IMR-90 (cell line): ENCODE measurements around the gene C12orf57. TPM values are rescaled to one million over a fixed set of nuclear protein-coding genes. Genes with fewer than 3 reads are reported as not detected.
A peak's percentile ranks its signal among the peaks of the same experiment; 100 is the strongest.

Source experiments
- ATAC-seq: fragments of 200-7000 bp; cut with Tn5 transposase; 2 replicates; pipeline ENCODE4 v1.9.1; 2020; ENCODE audit warnings: low read depth, mild to moderate bottlenecking, moderate library complexity
- BruUV-seq: library from RNA; stranded (reverse); fragments of 400-500 nt; replicated peaks from 2 replicates; lab custom pipeline; 2021; lab: Mats Ljungman, UMichigan
- CTCF ChIA-PET: fragments of 300-600 bp; formaldehyde crosslinking; extraction: SDS; loops from one replicate; lab custom pipeline; 2021; ENCODE audit warnings: antibody characterized with exemption; lab: Yijun Ruan, JAX
- POLR2A ChIA-PET: fragments of 300-600 bp; sonication (Branson Sonifier 250); formaldehyde crosslinking; loops from one replicate; lab custom pipeline; 2022; ENCODE audit warnings: antibody characterized with exemption; ENCODE audit not compliant: unreplicated experiment; lab: Charles Lee
- DNase-seq: peaks from one replicate; pipeline ENCODE4 v3.0.0; 2013
- H2AFZ ChIP-seq: replicated peaks from 2 replicates; pipeline ENCODE3; 2013; ENCODE audit warnings: low read length, mild to moderate bottlenecking; ENCODE audit not compliant: poor library complexity
- H2AK5ac ChIP-seq: 2 replicates; pipeline ENCODE4 v1.6.1; 2013; ENCODE audit warnings: low read depth, low read length, inconsistent platforms
- H2AK9ac ChIP-seq: replicated peaks from 2 replicates; pipeline ENCODE3; 2013; ENCODE audit warnings: mild to moderate bottlenecking, low read depth, low read length, moderate library complexity; ENCODE audit not compliant: poor library complexity
- H2BK120ac ChIP-seq: 2 replicates; pipeline ENCODE4 v1.6.1; 2013; ENCODE audit warnings: low read depth, low read length, inconsistent platforms
- H2BK15ac ChIP-seq: 3 replicates; pipeline ENCODE4 v1.6.1; 2013; ENCODE audit warnings: low read depth, low read length, inconsistent platforms
- H2BK20ac ChIP-seq: 2 replicates; pipeline ENCODE4 v1.6.1; 2013; ENCODE audit warnings: low read depth, mild to moderate bottlenecking, inconsistent platforms, low read length, moderate library complexity
- H2BK5ac ChIP-seq: 2 replicates; pipeline ENCODE4 v1.6.1; 2013; ENCODE audit warnings: mild to moderate bottlenecking, low read depth, low read length, inconsistent platforms; ENCODE audit not compliant: poor library complexity, severe bottlenecking
- H3K14ac ChIP-seq: replicated peaks from 2 replicates; pipeline ENCODE4 v1.6.1; 2013; ENCODE audit warnings: low read depth, low read length, inconsistent platforms
- H3K18ac ChIP-seq: 2 replicates; pipeline ENCODE4 v1.6.1; 2013; ENCODE audit warnings: low read depth, low read length, control low read depth
- H3K23ac ChIP-seq: 2 replicates; pipeline ENCODE4 v1.6.1; 2013; ENCODE audit warnings: low read depth, low read length, inconsistent platforms
- H3K27ac ChIP-seq: 2 replicates; pipeline ENCODE4 v1.5.1; 2013; ENCODE audit warnings: mild to moderate bottlenecking, control low read depth, low read length; ENCODE audit not compliant: insufficient read depth
- H3K27me3 ChIP-seq: 2 replicates; pipeline ENCODE4 v1.6.1; 2013; ENCODE audit warnings: low read length; ENCODE audit not compliant: control insufficient read depth, insufficient read depth
- H3K36me3 ChIP-seq: 2 replicates; pipeline ENCODE4 v1.6.1; 2013; ENCODE audit warnings: low read length, mixed read lengths; ENCODE audit not compliant: control insufficient read depth, insufficient read depth
- H3K4ac ChIP-seq: 2 replicates; pipeline ENCODE4 v1.6.1; 2013; ENCODE audit warnings: low read depth, low read length, inconsistent platforms
- H3K4me1 ChIP-seq: 2 replicates; pipeline ENCODE4 v1.6.1; 2013; ENCODE audit warnings: low read length, mixed read lengths; ENCODE audit not compliant: control insufficient read depth, insufficient read depth
- H3K4me2 ChIP-seq: 2 replicates; pipeline ENCODE4 v1.6.1; 2013; ENCODE audit warnings: low read depth, mild to moderate bottlenecking, control low read depth, low read length, moderate library complexity
- H3K4me3 ChIP-seq: 2 replicates; pipeline ENCODE4 v1.5.1; 2013; ENCODE audit warnings: low read depth, mild to moderate bottlenecking, control low read depth, low read length, moderate library complexity; ENCODE audit not compliant: insufficient read depth
- H3K56ac ChIP-seq: 2 replicates; pipeline ENCODE4 v1.6.1; 2013; ENCODE audit warnings: low read length, inconsistent platforms; ENCODE audit not compliant: insufficient read depth; ENCODE audit errors: extremely low read depth
- H3K79me1 ChIP-seq, 2 experiments: 2 replicates each; pipeline ENCODE4 v1.6.1; 2013; ENCODE audit warnings: low read length in 2 of 2, inconsistent platforms in 1 of 2, low read depth in 1 of 2
- H3K9ac ChIP-seq: 2 replicates; pipeline ENCODE4 v1.6.1; 2013; ENCODE audit warnings: low read depth, low read length, control low read depth
- H3K9me1 ChIP-seq: 2 replicates; pipeline ENCODE4 v1.6.1; 2013; ENCODE audit warnings: low read length, inconsistent platforms; ENCODE audit not compliant: insufficient read depth
- H3K9me3 ChIP-seq: 2 replicates; pipeline ENCODE4 v1.6.1; 2013; ENCODE audit warnings: low read length; ENCODE audit not compliant: control insufficient read depth, insufficient read depth
- H4K20me1 ChIP-seq: 2 replicates; pipeline ENCODE4 v1.6.1; 2013; ENCODE audit warnings: low read length, inconsistent platforms; ENCODE audit not compliant: insufficient read depth
- H4K5ac ChIP-seq: 2 replicates; pipeline ENCODE4 v1.6.1; 2013; ENCODE audit warnings: mild to moderate bottlenecking, low read depth, low read length, control low read depth
- H4K8ac ChIP-seq, 2 experiments: 2 replicates each; pipeline ENCODE4 v1.6.1; 2013; ENCODE audit warnings: low read depth in 2 of 2, low read length in 2 of 2, control low read depth in 1 of 2, inconsistent platforms in 1 of 2
- H4K91ac ChIP-seq: 2 replicates; pipeline ENCODE4 v1.6.1; 2013; ENCODE audit warnings: low read depth, low read length, inconsistent platforms; ENCODE audit not compliant: insufficient read depth
- MAFK ChIP-seq: IDR thresholded peaks from 2 replicates; pipeline ENCODE4 v1.6.1; 2012; ENCODE audit warnings: low read depth, low read length, improper control_type of control experiment
- NFE2L2 ChIP-seq: fragments of 150-350 bp; IDR thresholded peaks from 2 replicates; pipeline ENCODE4 v1.6.1; 2016; ENCODE audit warnings: low read depth, mild to moderate bottlenecking, low read length
- WGBS, 2 experiments: methylation state at CpG; one replicate each; pipeline versions ENCODE4 v1.1.5 to v1.1.7; 2013; ENCODE audit warnings: missing lambda C conversion rate in 2 of 2; ENCODE audit not compliant: insufficient read length in 1 of 2; ENCODE audit errors: extremely low coverage in 2 of 2; 5-methylcytosine and 5-hydroxymethylcytosine counted together
- dilution Hi-C: fragments of 300-500 bp; cut with HindIII; formaldehyde crosslinking; loops from one replicate; pipeline ENCODE4 v1.14.3; 2018; ENCODE audit warnings: low sequenced_read_pairs; ENCODE audit not compliant: unreplicated experiment
- in situ Hi-C: fragments of 300-500 bp; cut with MboI; formaldehyde crosslinking; loops from 3 replicates; pipeline ENCODE4 v1.14.3; 2019; ENCODE audit warnings: low sequenced_read_pairs, inconsistent platforms, mixed read lengths
- intact Hi-C: fragments of 100-400 bp; cut with micrococcal nuclease; formaldehyde crosslinking; loops from 2 replicates; pipeline ENCODE4 v1.10.0; 2022
- polyA plus RNA-seq, 3 experiments: library from polyadenylated mRNA; depleted of rRNA; stranded (reverse); fragments of >200 nt; gene quantifications; 2 replicates each; pipeline ENCODE4 v1.2.3, GENCODE V29; 2012; ENCODE audit warnings: low replicate concordance in 1 of 3
- total RNA-seq: library from RNA; depleted of rRNA; stranded (reverse); fragments of >200 nt; gene quantifications from 2 replicates; pipeline ENCODE4 v1.2.3, GENCODE V29; 2012
- TF ChIP-seq, protein P1 (sequence below): conservative IDR thresholded peaks from 2 replicates; pipeline ENCODE4 v1.5.1; 2012; ENCODE audit warnings: mild to moderate bottlenecking, low read depth, low read length, improper control_type of control experiment

Gene C12orf57
- total and polyA plus RNA-seq, 2 of the 4 experiments (the other 2 are of a cell fraction): 238 to 530 TPM

DNA sequence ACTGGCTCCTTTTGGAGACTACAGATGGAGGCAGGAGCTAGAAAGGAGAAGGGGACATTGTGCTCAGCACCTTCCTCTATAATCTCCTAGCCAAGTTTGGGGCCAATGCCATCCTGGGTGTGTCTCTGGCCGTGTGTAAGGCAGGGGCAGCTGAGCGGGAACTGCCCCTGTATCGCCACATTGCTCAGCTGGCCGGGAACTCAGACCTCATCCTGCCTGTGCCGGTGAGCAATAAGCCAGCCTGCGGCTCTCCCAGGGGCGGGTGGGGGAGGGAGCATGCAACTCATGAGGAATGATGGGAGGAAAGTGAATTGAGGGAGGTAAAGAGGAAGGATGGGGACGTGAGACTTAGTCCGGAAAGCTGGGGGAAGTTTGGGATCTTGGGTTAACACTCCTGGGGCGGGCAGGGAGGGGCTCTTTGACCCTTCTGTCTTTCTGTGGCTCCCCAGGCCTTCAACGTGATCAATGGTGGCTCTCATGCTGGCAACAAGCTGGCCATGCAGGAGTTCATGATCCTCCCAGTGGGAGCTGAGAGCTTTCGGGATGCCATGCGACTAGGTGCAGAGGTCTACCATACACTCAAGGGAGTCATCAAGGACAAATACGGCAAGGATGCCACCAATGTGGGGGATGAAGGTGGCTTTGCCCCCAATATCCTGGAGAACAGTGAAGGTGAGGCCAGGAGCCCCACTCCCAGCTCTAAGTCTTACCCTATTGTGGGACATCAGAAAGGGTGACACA is 26.2 kb upstream of the C12orf57 start:
- ATAC-seq (no peak), DNase-seq (peak; percentile 65)
- Histone ChIP-seq H3K4me3 (no peak overlapping the region), H2AFZ (peak overlapping the region; percentile 83), H3K4me1 (peaks cover 23% of the 10 kb centered on the region), H3K18ac (no peak overlapping the region), H3K27ac (no peak overlapping the region), H3K36me3 (peaks cover 44% of the 10 kb centered on the region), H3K56ac (no peak overlapping the region), H3K79me1 (peaks cover 37 to 41% of the 10 kb centered on the region in 2 experiments), H3K4me2 (no peak overlapping the region), H2BK120ac (no peak overlapping the region; the same call in 1 of the 2 replicates), H3K9ac (no peak overlapping the region), H4K91ac (peak overlapping the region; percentile 32; the same call in 1 of the 2 replicates), H3K27me3 (no peaks in the 10 kb centered on the region), H2AK5ac (peak overlapping the region; percentile 64; the same call in 1 of the 2 replicates), H2BK15ac (no peak overlapping the region), H3K9me1 (peaks cover 8% of the 10 kb centered on the region; the same call in 1 of the 2 replicates), H4K5ac (no peak overlapping the region), H2AK9ac (peak overlapping the region; percentile 86), H3K9me3 (no peaks in the 10 kb centered on the region), H4K8ac (peak overlapping the region in 1 of 2 experiments; percentile 53; a peak in 1 of 4 replicates), H3K4ac (peak overlapping the region; percentile 39), H2BK5ac (no peak overlapping the region), H3K23ac (peak overlapping the region; percentile 68; the same call in 1 of the 2 replicates), H3K14ac (0 out of 2 replicates have a peak overlapping the region, but pooled peaks have one; percentile 67), H4K20me1 (0 out of 2 replicates have a peak, but pooled peaks cover 6% of the 10 kb centered on the region), H2BK20ac (no peak overlapping the region)
- no TSS peak for BruUV-seq
- CTCF ChIA-PET: no interaction called here
- dilution Hi-C loops: no loop called here
- in situ Hi-C loops: no loop called here
- POLR2A ChIA-PET: no interaction called here
- TF ChIP-seq, protein P1, sequence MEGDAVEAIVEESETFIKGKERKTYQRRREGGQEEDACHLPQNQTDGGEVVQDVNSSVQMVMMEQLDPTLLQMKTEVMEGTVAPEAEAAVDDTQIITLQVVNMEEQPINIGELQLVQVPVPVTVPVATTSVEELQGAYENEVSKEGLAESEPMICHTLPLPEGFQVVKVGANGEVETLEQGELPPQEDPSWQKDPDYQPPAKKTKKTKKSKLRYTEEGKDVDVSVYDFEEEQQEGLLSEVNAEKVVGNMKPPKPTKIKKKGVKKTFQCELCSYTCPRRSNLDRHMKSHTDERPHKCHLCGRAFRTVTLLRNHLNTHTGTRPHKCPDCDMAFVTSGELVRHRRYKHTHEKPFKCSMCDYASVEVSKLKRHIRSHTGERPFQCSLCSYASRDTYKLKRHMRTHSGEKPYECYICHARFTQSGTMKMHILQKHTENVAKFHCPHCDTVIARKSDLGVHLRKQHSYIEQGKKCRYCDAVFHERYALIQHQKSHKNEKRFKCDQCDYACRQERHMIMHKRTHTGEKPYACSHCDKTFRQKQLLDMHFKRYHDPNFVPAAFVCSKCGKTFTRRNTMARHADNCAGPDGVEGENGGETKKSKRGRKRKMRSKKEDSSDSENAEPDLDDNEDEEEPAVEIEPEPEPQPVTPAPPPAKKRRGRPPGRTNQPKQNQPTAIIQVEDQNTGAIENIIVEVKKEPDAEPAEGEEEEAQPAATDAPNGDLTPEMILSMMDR: no peak
- no peak for TF ChIP-seq MAFK
- TF ChIP-seq NFE2L2: no peak
- 50 to 100% methylated on average over 1 to 2 of the region's 14 CpGs for WGBS, 2 experiments
- intact Hi-C loops: no loop called here
